Sigmoid colon (tissue), 4 donors: ENCODE results near the gene WNT7A.

ENCODE experiments used
- CTCF ChIP-seq, 4 experiments: fragments of 450-650 bp in 3 of 4; fragments of 200-600 bp in 1 of 4; IDR thresholded peaks; one replicate each; pipeline ENCODE4 v1.5.1; 2016 to 2019; ENCODE audit warnings: antibody characterized with exemption in 4 of 4, mild to moderate bottlenecking in 3 of 4, moderate library complexity in 2 of 4
- EP300 ChIP-seq, 4 donors: sonication (generic); formaldehyde crosslinking; IDR thresholded peaks; one replicate each; pipeline ENCODE4 v1.6.1; 2017; ENCODE audit warnings: antibody characterized with exemption in 4 of 4
- POLR2A ChIP-seq, 2 donors: fragments of 450-650 bp; IDR thresholded peaks; one replicate each; pipeline ENCODE4 v1.6.1; 2016; ENCODE audit warnings: antibody characterized with exemption in 2 of 2, mild to moderate bottlenecking in 2 of 2, moderate library complexity in 2 of 2
- POLR2AphosphoS5 ChIP-seq, 4 donors: sonication (generic); formaldehyde crosslinking; IDR thresholded peaks; one replicate each; pipeline ENCODE4 v1.6.1; 2017; ENCODE audit warnings: antibody characterized with exemption in 4 of 4

GRCh38 chr3:13837751-13838150 is 42.1 kb downstream of the WNT7A start:
- TF ChIP-seq CTCF (IDR thresholded peaks at IDR 0.05), result no peak
- TF ChIP-seq POLR2AphosphoS5 (IDR thresholded peaks at IDR 0.05), result no peak
- no peak for TF ChIP-seq POLR2A (IDR thresholded peaks at IDR 0.05)
- TF ChIP-seq EP300 (IDR thresholded peaks at IDR 0.05), result no peak
